ENCODE measurements around the gene LBX1. TPM values are rescaled to one million over a fixed set of nuclear protein-coding genes. Genes with fewer than 3 reads are reported as not detected.

The LBX1 gene
- polyA plus RNA-seq, 2 of the 4 experiments (the other 2 are of a cell fraction), result not detected

- H3K9me3 ChIP-seq, result no peaks in the 10 kb centered on the region
- H3K4me2 ChIP-seq, result no peak overlapping the region
- FAIRE-seq (no peak), DNase-seq (ENCODE audit: low read depth in 1 of 2, low spot score in 1 of 2) (no peak), ATAC-seq (peak; percentile 49 to 82; a peak in 4 of 6 replicates)
- TF ChIP-seq CTCF (IDR thresholded peaks at IDR 0.05), result peak; percentile 47
- TF ChIP-seq, protein P1, sequence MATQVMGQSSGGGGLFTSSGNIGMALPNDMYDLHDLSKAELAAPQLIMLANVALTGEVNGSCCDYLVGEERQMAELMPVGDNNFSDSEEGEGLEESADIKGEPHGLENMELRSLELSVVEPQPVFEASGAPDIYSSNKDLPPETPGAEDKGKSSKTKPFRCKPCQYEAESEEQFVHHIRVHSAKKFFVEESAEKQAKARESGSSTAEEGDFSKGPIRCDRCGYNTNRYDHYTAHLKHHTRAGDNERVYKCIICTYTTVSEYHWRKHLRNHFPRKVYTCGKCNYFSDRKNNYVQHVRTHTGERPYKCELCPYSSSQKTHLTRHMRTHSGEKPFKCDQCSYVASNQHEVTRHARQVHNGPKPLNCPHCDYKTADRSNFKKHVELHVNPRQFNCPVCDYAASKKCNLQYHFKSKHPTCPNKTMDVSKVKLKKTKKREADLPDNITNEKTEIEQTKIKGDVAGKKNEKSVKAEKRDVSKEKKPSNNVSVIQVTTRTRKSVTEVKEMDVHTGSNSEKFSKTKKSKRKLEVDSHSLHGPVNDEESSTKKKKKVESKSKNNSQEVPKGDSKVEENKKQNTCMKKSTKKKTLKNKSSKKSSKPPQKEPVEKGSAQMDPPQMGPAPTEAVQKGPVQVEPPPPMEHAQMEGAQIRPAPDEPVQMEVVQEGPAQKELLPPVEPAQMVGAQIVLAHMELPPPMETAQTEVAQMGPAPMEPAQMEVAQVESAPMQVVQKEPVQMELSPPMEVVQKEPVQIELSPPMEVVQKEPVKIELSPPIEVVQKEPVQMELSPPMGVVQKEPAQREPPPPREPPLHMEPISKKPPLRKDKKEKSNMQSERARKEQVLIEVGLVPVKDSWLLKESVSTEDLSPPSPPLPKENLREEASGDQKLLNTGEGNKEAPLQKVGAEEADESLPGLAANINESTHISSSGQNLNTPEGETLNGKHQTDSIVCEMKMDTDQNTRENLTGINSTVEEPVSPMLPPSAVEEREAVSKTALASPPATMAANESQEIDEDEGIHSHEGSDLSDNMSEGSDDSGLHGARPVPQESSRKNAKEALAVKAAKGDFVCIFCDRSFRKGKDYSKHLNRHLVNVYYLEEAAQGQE (IDR thresholded peaks at IDR 0.05), result no peak
- TF ChIP-seq ATOH8 (CRISPR knock-in tag; IDR thresholded peaks at IDR 0.05; ENCODE audit: low read depth), result no peak
- no peak overlapping the region for H3K27ac ChIP-seq
- H3K4me3 ChIP-seq, result no peak overlapping the region
- ChIA-PET POLR2A (no interaction called here), CTCF (interaction anchor here (0.8 to 9.3 kb wide), 7 partner anchors 10 to 251 kb away, joined by 3 to 63 read pairs (median 3); no protein-coding TSS in a partner anchor)
- 70% methylated on average over 23 of the region's 24 CpGs for WGBS (ENCODE audit: missing lambda C conversion rate)
- no peaks in the 10 kb centered on the region for H3K4me1 ChIP-seq
Observed at GRCh38 chr10:101238732-101239105, 9.5 kb upstream of the LBX1 start.

GRCh38 chr10:101237982-101238731, 8.9 kb upstream of the LBX1 start:
- 78% methylated on average over 31 of the region's 31 CpGs for WGBS (ENCODE audit: missing lambda C conversion rate)
- ChIA-PET CTCF (interaction anchor here (0.9 to 9.3 kb wide), 5 partner anchors 10 to 251 kb away, joined by 3 to 63 read pairs (median 3); no protein-coding TSS in a partner anchor), POLR2A (no interaction called here)
- no peak for FAIRE-seq
- no peak for DNase-seq (ENCODE audit: low read depth in 1 of 2, low spot score in 1 of 2)
- Histone ChIP-seq H3K27ac (no peak overlapping the region), H3K4me1 (no peaks in the 10 kb centered on the region), H3K4me3 (no peak overlapping the region), H3K4me2 (no peak overlapping the region), H3K9me3 (no peaks in the 10 kb centered on the region)
- TF ChIP-seq RFX5 (IDR thresholded peaks at IDR 0.05) (no peak), JUN (IDR thresholded peaks at IDR 0.05) (no peak), ESRRA (IDR thresholded peaks at IDR 0.05; ENCODE audit: borderline replicate concordance, low read length) (no peak), HOXB13 (CRISPR knock-in tag; IDR thresholded peaks at IDR 0.05; ENCODE audit: low read depth) (no peak), ZSCAN20 (CRISPR knock-in tag; IDR thresholded peaks at IDR 0.05) (no peak), ZNF302 (CRISPR knock-in tag; IDR thresholded peaks at IDR 0.05) (no peak), GATA3 (IDR thresholded peaks at IDR 0.05; ENCODE audit: borderline replicate concordance) (no peak)
- 0 out of 6 replicates have a peak, but pooled peaks of 1 of the 2 experiments have one; percentile 11 for ATAC-seq

DNA sequence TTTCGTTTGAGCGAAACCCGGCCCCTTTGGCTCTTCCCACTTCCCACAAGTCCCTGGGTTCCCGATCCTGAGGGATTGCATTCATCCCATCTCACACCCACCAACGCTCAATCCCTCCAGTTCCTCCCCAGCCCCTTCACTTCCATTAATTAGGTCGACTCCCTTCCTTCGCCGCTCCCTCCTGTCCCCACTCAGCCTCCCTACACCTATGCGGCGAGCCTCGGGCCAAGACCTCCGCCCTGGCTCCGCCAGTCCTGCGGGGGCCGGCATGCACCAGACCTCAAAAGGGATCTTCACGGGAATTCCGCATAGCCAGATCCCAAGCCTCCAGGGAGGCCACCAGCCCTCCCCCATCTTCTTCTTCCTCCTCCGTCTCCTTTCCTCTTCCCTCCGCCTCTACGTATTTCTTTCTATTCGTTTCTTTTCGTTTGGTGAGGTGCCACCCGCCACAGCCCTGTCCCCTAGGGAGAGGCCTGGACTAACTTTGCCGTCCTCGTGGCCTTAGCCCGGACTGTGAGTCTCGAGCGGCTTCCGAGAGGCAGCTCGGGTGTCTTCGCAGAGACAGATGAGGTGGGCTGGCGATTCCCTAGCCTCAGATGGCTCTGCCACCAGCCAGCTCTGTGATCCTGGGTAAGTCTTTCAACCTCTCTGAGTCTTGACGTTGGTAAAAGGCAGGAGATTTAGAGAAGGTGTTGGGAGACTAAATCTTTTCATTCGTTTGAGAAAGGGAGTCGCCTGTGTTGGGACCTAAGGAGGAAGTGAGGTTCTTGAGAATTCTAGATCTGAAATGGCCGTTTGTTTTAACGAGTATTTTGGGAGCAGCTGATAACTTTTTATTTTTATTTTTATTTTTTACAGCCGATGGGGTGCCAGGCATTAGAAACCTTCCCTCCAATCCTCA, 8.1 kb upstream of the LBX1 start:
- FAIRE-seq (no peak), DNase-seq (ENCODE audit: low read depth in 1 of 2, low spot score in 1 of 2) (no peak), ATAC-seq (no peak)
- CTCF ChIA-PET, result interaction anchor here (0.9 to 9.3 kb wide), 2 partner anchors 20 to 23 kb away, joined by 3 to 63 read pairs; no protein-coding TSS in a partner anchor
- Histone ChIP-seq H3K27ac (no peak overlapping the region), H3K9me3 (no peaks in the 10 kb centered on the region), H3K4me3 (no peak overlapping the region), H3K4me1 (no peaks in the 10 kb centered on the region), H3K4me2 (no peak overlapping the region)
- POLR2A ChIA-PET, result no interaction called here
- TF ChIP-seq CHD4 (IDR thresholded peaks at IDR 0.05; ENCODE audit: borderline replicate concordance) (no peak), SREBF2 (IDR thresholded peaks at IDR 0.05) (no peak), PHF8 (IDR thresholded peaks at IDR 0.05; ENCODE audit: borderline replicate concordance, low read depth) (no peak)
- WGBS (ENCODE audit: missing lambda C conversion rate), result 80% methylated on average over 38 of the region's 38 CpGs

Measured in A549 (cell line).